GM10266 (cell line): ENCODE measurements around the gene KDELR1.
A peak's percentile ranks its signal among the peaks of the same experiment; 100 is the strongest.

Experiments used
- DNase-seq: peaks from one replicate; pipeline ENCODE4 v3.0.0; 2012; ENCODE audit errors: extremely low spot score
- CTCF ChIP-seq: IDR thresholded peaks from 2 replicates; pipeline ENCODE4 v1.5.1; 2012; ENCODE audit warnings: mild to moderate bottlenecking, low read depth; ENCODE audit not compliant: control insufficient read depth, insufficient read depth; ENCODE audit errors: missing control alignments

The KDELR1 gene

GRCh38 chr19:48391100-48392005 lies at the start of gene KDELR1:
TSS of gene KDELR1 (minus strand) at chr19:48391551. CDS start at chr19:48391358, 193 bp downstream.
- peak; percentile 91 for DNase-seq
- peak; percentile 91 for TF ChIP-seq CTCF

- DNase-seq: no peak
- no peak for TF ChIP-seq CTCF
These were observed 45.2 kb upstream of the KDELR1 start for GRCh38 chr19:48436586-48436985.

- DNase-seq: no peak
- TF ChIP-seq CTCF: no peak
These were observed 42.0 kb upstream of the KDELR1 start for GRCh38 chr19:48433337-48433736.

- no peak for TF ChIP-seq CTCF
These were observed 37.3 kb upstream of the KDELR1 start for GRCh38 chr19:48428670-48429069.

GRCh38 chr19:48424694-48425219 lies 33.4 kb upstream of the KDELR1 start:
- peak; percentile 63 for DNase-seq
- TF ChIP-seq CTCF: no peak

More at GRCh38 chr19:48428670-48429069, 37.3 kb upstream of the KDELR1 start:
- DNase-seq: no peak

- no peak for TF ChIP-seq CTCF
- no peak for DNase-seq
These were observed 30.2 kb upstream of the KDELR1 start for GRCh38 chr19:48421548-48421947.
